Stimulated activated CD8-positive, alpha-beta memory T cell treated with anti-CD3 and anti-CD28 coated beads, Interleukin-2, amount 100 ng/mL, for 48 hours (primary cell): ENCODE results near the gene PLEKHG5.

ENCODE experiments used
- DNase-seq, 2 donors: peaks; one replicate each; pipeline ENCODE4 v3.0.0-alpha.2; 2020; ENCODE audit warnings: low read depth in 2 of 2

Gene PLEKHG5, protein sequence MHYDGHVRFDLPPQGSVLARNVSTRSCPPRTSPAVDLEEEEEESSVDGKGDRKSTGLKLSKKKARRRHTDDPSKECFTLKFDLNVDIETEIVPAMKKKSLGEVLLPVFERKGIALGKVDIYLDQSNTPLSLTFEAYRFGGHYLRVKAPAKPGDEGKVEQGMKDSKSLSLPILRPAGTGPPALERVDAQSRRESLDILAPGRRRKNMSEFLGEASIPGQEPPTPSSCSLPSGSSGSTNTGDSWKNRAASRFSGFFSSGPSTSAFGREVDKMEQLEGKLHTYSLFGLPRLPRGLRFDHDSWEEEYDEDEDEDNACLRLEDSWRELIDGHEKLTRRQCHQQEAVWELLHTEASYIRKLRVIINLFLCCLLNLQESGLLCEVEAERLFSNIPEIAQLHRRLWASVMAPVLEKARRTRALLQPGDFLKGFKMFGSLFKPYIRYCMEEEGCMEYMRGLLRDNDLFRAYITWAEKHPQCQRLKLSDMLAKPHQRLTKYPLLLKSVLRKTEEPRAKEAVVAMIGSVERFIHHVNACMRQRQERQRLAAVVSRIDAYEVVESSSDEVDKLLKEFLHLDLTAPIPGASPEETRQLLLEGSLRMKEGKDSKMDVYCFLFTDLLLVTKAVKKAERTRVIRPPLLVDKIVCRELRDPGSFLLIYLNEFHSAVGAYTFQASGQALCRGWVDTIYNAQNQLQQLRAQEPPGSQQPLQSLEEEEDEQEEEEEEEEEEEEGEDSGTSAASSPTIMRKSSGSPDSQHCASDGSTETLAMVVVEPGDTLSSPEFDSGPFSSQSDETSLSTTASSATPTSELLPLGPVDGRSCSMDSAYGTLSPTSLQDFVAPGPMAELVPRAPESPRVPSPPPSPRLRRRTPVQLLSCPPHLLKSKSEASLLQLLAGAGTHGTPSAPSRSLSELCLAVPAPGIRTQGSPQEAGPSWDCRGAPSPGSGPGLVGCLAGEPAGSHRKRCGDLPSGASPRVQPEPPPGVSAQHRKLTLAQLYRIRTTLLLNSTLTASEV

DNA sequence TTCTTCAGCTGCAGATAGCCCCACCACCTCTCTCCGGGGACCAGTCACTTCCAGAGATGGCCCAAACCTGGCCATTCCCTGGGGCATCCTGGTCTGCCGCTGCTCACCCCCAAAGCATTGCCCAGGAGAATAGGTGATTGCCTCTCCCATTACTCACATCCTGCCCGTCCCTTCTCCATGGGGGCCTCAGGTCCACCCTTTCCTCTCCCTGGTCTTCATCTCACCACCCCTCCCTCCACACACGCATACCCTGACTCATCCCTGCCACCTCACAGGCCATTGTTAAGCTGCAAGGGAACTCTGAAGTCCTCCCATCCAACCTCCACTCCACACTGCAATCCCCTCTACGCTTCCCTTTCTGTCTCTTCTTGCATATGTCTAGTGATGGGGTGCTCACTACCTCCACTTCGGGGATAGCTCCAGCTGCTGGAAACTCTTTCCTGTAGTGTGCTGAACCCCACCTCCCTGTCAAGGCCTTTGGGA, at the start of gene PLEKHG5:
Gene PLEKHG5, minus strand, starts transcription at position 188 of the 483 bp plus-strand sequence. CDS start 14,096 bp downstream, outside the sequence.
- DNase-seq, result no peak

- no peak for DNase-seq
Observed at GRCh38 chr1:6538956-6539355, 47.5 kb upstream of the PLEKHG5 start.

- no peak for DNase-seq
Observed at GRCh38 chr1:6536291-6536690, 44.8 kb upstream of the PLEKHG5 start.

DNA sequence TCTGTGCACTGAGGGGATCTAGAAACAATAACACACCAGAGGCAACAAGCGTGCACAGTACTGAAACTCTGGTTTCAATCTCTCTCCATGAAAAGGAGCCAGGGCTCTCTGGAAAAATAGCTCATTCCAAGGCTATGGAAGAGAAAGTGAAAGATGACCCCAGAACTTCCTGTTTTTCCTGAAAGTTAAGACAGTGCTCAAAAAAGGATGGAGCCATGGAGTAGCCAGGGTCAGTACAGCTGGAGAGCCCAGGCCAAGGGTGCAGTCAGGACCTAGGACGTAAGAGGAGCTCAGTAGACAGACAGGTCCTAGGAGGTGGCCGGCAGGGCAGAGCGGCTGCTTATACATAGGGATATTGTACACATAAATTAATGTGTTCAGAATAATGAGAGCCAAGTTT, 43.7 kb upstream of the PLEKHG5 start:
- no peak for DNase-seq

DNA sequence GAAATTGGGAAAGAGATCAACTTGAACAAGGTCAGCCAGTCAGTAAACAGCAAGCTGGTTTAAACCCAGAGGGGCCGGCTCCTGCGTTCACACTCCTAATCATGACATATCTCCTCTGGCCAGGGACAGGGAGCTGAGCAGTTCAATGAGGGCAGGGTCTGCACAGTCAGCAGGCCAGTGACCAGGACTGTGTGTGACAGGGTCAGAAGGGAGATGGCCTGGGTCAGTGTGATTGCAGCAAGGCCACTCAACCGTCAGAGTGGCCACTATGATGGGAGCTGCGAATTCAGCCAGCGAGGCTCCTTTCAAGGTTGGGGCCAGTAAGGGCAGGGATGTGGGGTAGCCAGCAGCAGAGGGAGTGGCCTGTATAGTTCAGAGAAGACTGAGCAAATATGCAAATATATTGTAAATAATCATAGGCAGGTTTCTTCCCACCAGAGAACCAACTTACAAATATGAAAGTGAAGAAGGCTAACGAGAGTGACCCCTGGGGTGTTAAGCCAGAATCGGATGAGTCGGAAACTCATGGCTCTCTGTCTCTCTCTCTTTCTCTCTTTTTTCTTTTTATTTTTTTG, 42.9 kb upstream of the PLEKHG5 start:
- no peak for DNase-seq

DNA sequence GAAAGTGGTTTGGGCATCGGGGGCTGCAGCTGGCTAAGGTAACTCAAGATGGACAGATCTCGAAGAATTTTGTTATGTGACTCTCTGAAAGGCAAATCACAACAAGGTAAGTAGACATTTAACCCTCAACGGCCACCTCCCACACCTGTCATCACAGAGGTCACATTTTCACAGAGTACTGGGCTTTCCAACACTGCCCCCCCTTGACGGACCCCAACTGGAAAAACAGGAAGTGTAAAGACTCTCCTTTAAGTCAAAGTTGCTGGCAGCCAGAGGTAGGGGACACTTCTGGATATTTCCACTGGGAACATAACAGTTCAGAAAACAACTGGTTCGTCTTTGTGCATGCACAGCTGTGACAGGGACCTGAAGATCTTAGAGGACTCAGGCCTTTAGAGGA, 40.5 kb upstream of the PLEKHG5 start:
- no peak for DNase-seq

- no peak for DNase-seq
Observed at GRCh38 chr1:6530504-6531160, 39.2 kb upstream of the PLEKHG5 start.

- DNase-seq, result no peak
Observed at GRCh38 chr1:6528492-6528891, 37.0 kb upstream of the PLEKHG5 start.

DNA sequence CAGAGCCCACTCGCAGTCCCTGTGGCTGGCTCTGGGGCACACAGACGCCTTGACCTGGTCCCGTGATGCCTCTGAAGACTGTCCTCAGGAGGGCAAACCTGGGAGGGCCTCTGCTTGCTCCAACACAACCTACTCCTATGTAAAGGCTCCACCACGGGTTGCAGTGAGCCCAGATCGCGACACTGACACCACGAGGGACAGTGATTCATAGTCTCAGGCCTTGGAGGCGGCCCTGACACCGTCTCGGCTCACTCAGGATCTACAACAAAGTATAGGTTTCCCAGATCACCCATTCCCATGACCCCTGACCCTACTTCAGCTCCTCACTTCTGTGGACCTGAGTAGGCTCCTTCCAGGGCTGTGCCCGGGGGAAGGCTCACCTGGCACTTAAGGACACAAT, 34.8 kb upstream of the PLEKHG5 start:
- DNase-seq, result no peak

DNA sequence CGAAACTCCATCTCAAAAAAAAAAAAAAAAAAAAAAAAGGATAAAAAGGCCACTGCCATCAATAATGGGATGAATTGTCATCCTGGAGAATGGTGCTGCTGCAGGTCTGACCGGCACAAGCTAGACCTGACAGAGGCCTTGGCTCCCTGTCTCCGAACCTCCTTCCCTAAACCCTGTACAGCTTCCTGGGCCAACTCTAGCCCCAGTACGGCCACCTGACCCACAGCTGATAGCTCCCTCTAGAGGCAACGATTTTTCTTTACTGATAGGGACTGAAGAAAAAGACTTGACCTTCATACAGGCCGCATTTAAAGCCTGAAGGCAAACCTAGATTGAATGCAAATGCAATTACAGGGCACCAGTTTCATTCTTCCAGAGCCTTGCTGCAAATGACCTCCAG, 32.1 kb upstream of the PLEKHG5 start:
- no peak for DNase-seq

DNA sequence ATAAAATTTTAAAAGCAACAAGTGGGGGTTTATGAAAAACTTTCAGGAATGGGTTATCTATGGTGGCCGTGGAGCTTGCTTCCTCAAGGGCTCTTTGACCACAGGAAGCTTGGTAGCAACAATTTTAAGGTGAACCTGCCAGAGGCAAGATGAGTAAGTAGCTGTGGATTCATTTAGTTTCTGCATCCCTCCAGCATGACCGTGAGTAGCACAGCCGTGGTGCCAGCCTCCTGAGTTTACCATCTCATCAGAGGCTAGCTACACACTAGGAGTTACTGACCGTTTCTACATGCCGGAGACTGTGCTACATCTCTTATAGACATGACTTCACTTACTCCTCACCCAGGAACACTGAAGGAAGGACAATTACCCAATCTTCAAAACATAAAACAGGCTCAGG, 30.1 kb upstream of the PLEKHG5 start:
- no peak for DNase-seq

DNA sequence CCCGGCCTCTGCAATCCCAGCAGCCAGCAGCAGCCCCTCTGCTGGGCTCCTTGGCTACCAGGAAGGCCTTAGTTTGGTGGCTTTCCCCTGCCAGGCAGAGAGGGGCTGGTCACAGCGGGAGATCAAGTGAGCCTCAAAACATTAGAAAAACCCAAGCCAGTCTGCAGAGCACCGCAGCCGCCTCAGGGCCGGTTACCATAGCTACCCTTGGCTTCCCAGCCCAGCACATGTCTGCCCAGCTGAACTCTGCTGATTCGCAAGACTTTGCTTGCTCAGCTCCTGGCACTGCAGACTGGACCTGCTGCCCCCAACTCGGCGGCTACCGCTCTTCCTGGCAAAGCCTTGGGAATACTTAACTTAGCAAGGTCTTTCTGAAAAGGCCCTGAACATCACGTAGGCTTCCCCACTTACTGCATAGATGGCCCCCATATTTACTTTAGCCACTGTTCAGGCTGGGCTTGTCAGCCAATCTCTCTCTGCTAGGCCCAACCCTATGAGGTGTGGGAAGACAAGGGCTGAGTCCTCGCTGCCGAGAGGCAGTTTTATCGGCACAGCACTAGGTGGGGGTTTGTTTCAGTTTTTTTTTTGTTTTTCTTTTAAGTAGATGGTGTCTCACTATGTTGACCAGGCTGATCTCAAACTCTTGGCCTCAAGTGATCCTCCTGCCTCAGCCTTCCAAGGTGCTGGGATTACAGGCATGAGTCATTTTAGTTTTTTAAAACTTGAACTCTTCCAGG, 28.6 kb upstream of the PLEKHG5 start:
- DNase-seq, result no peak

GRCh38 chr1:6519491-6519934, 28.0 kb upstream of the PLEKHG5 start:
- DNase-seq, result no peak

- DNase-seq, result no peak
Observed at GRCh38 chr1:6517435-6517851, 26.0 kb upstream of the PLEKHG5 start.

GRCh38 chr1:6515771-6516170, 24.3 kb upstream of the PLEKHG5 start:
- DNase-seq, result no peak

DNA sequence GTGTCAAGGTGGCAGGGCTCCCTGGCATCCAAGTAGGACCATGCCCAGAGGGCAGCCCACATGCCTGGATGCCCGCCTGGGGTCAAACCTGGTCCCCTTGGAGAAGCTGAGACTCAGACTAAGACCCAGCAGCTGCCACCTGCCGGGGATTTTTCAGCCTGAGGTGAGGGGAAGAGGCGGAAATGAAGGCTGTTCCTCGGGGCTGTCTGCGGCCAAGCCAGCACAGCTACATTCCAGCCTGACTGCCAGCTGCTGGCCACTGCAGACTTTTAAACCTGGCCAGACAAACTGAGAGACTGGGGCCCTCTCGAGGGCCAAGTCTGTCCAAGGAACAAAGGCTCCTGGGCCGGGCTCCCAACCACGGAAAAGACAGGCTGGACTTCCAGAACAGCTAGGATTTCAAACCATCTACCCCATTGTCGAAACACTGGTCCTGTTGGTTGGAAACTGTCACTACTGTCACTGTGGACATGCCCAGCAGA, 21.9 kb upstream of the PLEKHG5 start:
- no peak for DNase-seq

GRCh38 chr1:6512908-6513280, 21.4 kb upstream of the PLEKHG5 start:
- no peak for DNase-seq

- DNase-seq, result no peak
Observed at GRCh38 chr1:6512245-6512907, 20.9 kb upstream of the PLEKHG5 start.

GRCh38 chr1:6511561-6512244, 20.2 kb upstream of the PLEKHG5 start:
- no peak for DNase-seq

GRCh38 chr1:6511056-6511455, 19.6 kb upstream of the PLEKHG5 start:
- DNase-seq, result no peak
